ENCODE measurements around the gene PPP1R9B.

Gene PPP1R9B

GRCh38 chr17:50139950-50140885, 10.3 kb downstream of the PPP1R9B start:
- peak; percentile 70 for DNase-seq (ENCODE audit: low spot score)

GRCh38 chr17:50139185-50139783, 11.2 kb downstream of the PPP1R9B start:
- DNase-seq (ENCODE audit: low spot score) = no peak

GRCh38 chr17:50137042-50137441, 13.4 kb downstream of the PPP1R9B start:
- no peak for DNase-seq (ENCODE audit: low spot score)

- no peak for DNase-seq (ENCODE audit: low spot score)
These were observed 14.3 kb downstream of the PPP1R9B start for GRCh38 chr17:50136096-50136687.

- DNase-seq (ENCODE audit: low spot score) = no peak
These were observed 15.0 kb downstream of the PPP1R9B start for GRCh38 chr17:50135316-50136095.

GRCh38 chr17:50134206-50135110, 16.0 kb downstream of the PPP1R9B start:
- DNase-seq (ENCODE audit: low spot score) = no peak

GRCh38 chr17:50133769-50134099, 16.7 kb downstream of the PPP1R9B start:
- no peak for DNase-seq (ENCODE audit: low spot score)

- peak; percentile 65 for DNase-seq (ENCODE audit: low spot score)
These were observed 17.3 kb downstream of the PPP1R9B start for GRCh38 chr17:50133028-50133768.

GRCh38 chr17:50132104-50132794, 18.2 kb downstream of the PPP1R9B start:
- DNase-seq (ENCODE audit: low spot score) = no peak

- no peak for DNase-seq (ENCODE audit: low spot score)
These were observed 19.7 kb downstream of the PPP1R9B start for GRCh38 chr17:50130559-50131305.

- DNase-seq (ENCODE audit: low spot score) = peak; percentile 45
These were observed 20.5 kb downstream of the PPP1R9B start, which contains the start of gene SAMD14 for GRCh38 chr17:50129728-50130558. SAMD14 (minus strand) TSS chr17:50130160; CDS start chr17:50124959, 5,201 bp downstream.

GRCh38 chr17:50129353-50129727, 21.1 kb downstream of the PPP1R9B start:
- no peak for DNase-seq (ENCODE audit: low spot score)

- DNase-seq (ENCODE audit: low spot score) = no peak
These were observed 21.8 kb downstream of the PPP1R9B start for GRCh38 chr17:50128441-50129352.

GRCh38 chr17:50127697-50128361, 22.6 kb downstream of the PPP1R9B start:
- peak; percentile 40 for DNase-seq (ENCODE audit: low spot score)

- DNase-seq (ENCODE audit: low spot score) = no peak
These were observed 25.0 kb downstream of the PPP1R9B start for GRCh38 chr17:50125420-50125997.
